ENCODE measurements around the gene CENPM.

Gene CENPM

GRCh38 chr22:41892721-41893120, 54.2 kb downstream of the CENPM start:
- no peak for TF ChIP-seq EZH2phosphoT487 (IDR thresholded peaks at IDR 0.05; ENCODE audit: borderline replicate concordance)
- TF ChIP-seq, protein P1, sequence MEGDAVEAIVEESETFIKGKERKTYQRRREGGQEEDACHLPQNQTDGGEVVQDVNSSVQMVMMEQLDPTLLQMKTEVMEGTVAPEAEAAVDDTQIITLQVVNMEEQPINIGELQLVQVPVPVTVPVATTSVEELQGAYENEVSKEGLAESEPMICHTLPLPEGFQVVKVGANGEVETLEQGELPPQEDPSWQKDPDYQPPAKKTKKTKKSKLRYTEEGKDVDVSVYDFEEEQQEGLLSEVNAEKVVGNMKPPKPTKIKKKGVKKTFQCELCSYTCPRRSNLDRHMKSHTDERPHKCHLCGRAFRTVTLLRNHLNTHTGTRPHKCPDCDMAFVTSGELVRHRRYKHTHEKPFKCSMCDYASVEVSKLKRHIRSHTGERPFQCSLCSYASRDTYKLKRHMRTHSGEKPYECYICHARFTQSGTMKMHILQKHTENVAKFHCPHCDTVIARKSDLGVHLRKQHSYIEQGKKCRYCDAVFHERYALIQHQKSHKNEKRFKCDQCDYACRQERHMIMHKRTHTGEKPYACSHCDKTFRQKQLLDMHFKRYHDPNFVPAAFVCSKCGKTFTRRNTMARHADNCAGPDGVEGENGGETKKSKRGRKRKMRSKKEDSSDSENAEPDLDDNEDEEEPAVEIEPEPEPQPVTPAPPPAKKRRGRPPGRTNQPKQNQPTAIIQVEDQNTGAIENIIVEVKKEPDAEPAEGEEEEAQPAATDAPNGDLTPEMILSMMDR (conservative IDR thresholded peaks at IDR 0.05; ENCODE audit: low read length), result no peak
- no peaks in the 10 kb centered on the region for H3K4me1 ChIP-seq (ENCODE audit: insufficient read depth, low read length, poor library complexity, severe bottlenecking)
- no peak overlapping the region for H3K4me3 ChIP-seq (ENCODE audit: low read length, poor library complexity, severe bottlenecking)
- H3K79me2 ChIP-seq (ENCODE audit: insufficient read depth, low read length), result no peaks in the 10 kb centered on the region
- H3F3A ChIP-seq (ENCODE audit: low read depth), result no peaks in the 10 kb centered on the region
- H3K4me2 ChIP-seq (ENCODE audit: low read depth, low read length, poor library complexity, severe bottlenecking), result no peak overlapping the region
- no peaks in the 10 kb centered on the region for H4K20me1 ChIP-seq (ENCODE audit: insufficient read depth, low read length, poor library complexity, severe bottlenecking)
- H3K9me3 ChIP-seq (ENCODE audit: insufficient read depth, low read depth, low read length), result no peaks in the 10 kb centered on the region
- no peak overlapping the region for H2AFZ ChIP-seq (ENCODE audit: low read length)
- no peaks in the 10 kb centered on the region for H3K9me2 ChIP-seq (replicated peaks; ENCODE audit: low read depth, low read length)
- no peaks in the 10 kb centered on the region for H3K27me3 ChIP-seq (ENCODE audit: insufficient read depth, low read length, poor library complexity, severe bottlenecking)
- H3K9ac ChIP-seq (ENCODE audit: low read depth, low read length, poor library complexity, severe bottlenecking), result no peak overlapping the region
- H3K36me3 ChIP-seq (ENCODE audit: insufficient read depth, low read length), result peaks cover 91% of the 10 kb centered on the region

GRCh38 chr22:41891407-41891806, 55.5 kb downstream of the CENPM start:
- H3K9me2 ChIP-seq (replicated peaks; ENCODE audit: low read depth, low read length), result no peaks in the 10 kb centered on the region
- H3K9ac ChIP-seq (ENCODE audit: low read depth, low read length, poor library complexity, severe bottlenecking), result no peak overlapping the region
- H3F3A ChIP-seq (ENCODE audit: low read depth), result no peaks in the 10 kb centered on the region
- no peak overlapping the region for H3K4me3 ChIP-seq (ENCODE audit: low read length, poor library complexity, severe bottlenecking)
- H3K4me1 ChIP-seq (ENCODE audit: insufficient read depth, low read length, poor library complexity, severe bottlenecking), result no peaks in the 10 kb centered on the region
- H4K20me1 ChIP-seq (ENCODE audit: insufficient read depth, low read length, poor library complexity, severe bottlenecking), result no peaks in the 10 kb centered on the region
- peaks cover 88% of the 10 kb centered on the region for H3K36me3 ChIP-seq (ENCODE audit: insufficient read depth, low read length)
- no peaks in the 10 kb centered on the region for H3K9me3 ChIP-seq (ENCODE audit: insufficient read depth, low read depth, low read length)
- no peaks in the 10 kb centered on the region for H3K27me3 ChIP-seq (ENCODE audit: insufficient read depth, low read length, poor library complexity, severe bottlenecking)
- no peaks in the 10 kb centered on the region for H3K79me2 ChIP-seq (ENCODE audit: insufficient read depth, low read length)
- no peak overlapping the region for H2AFZ ChIP-seq (ENCODE audit: low read length)
- H3K4me2 ChIP-seq (ENCODE audit: low read depth, low read length, poor library complexity, severe bottlenecking), result no peak overlapping the region
- TF ChIP-seq, protein P1 (conservative IDR thresholded peaks at IDR 0.05; ENCODE audit: low read length), result no peak
- TF ChIP-seq EZH2phosphoT487 (IDR thresholded peaks at IDR 0.05; ENCODE audit: borderline replicate concordance), result no peak
